Measurements from ENCODE around the gene ATG16L2. TPM values are rescaled to one million over a fixed set of nuclear protein-coding genes. Genes with fewer than 3 reads are reported as not detected.
A peak's percentile ranks its signal among the peaks of the same experiment; 100 is the strongest.

The ATG16L2 gene
- total and polyA plus RNA-seq, 2 of the 4 experiments (the other 2 are of a cell fraction): 1.3 to 12.7 TPM

- Histone ChIP-seq H4K20me1 (ENCODE audit: insufficient read depth, low read length) (peaks cover 5% of the 10 kb centered on the region; the same call in 1 of the 2 replicates), H3K4ac (ENCODE audit: low read depth, low read length) (peak overlapping the region; percentile 56; the same call in 1 of the 2 replicates), H3K14ac (replicated peaks; ENCODE audit: low read depth, low read length) (0 out of 2 replicates have a peak overlapping the region, but pooled peaks have one; percentile 13), H3K79me1 (ENCODE audit: low read depth in 1 of 2, low read length in 2 of 2) (peaks cover 0 to 32% of the 10 kb centered on the region in 2 experiments; a peak in 2 of 4 replicates), H4K91ac (ENCODE audit: insufficient read depth, low read depth, low read length) (no peak overlapping the region), H3K18ac (ENCODE audit: low read depth, low read length) (no peak overlapping the region), H3K4me1 (ENCODE audit: control insufficient read depth, insufficient read depth, low read length) (peaks cover 13% of the 10 kb centered on the region), H3K27ac (ENCODE audit: insufficient read depth, low read length) (no peak overlapping the region), H3K27me3 (ENCODE audit: control insufficient read depth, insufficient read depth, low read length) (no peaks in the 10 kb centered on the region), H2BK5ac (ENCODE audit: low read depth, low read length, poor library complexity, severe bottlenecking) (no peak overlapping the region), H2BK120ac (ENCODE audit: low read depth, low read length) (no peak overlapping the region), H2AFZ (replicated peaks; ENCODE audit: low read length, poor library complexity) (peak overlapping the region; percentile 97), H2BK15ac (ENCODE audit: low read depth, low read length) (no peak overlapping the region), H3K4me3 (ENCODE audit: insufficient read depth, low read depth, low read length) (no peak overlapping the region), H3K56ac (ENCODE audit: extremely low read depth, insufficient read depth, low read length) (no peak overlapping the region), H3K4me2 (ENCODE audit: low read depth, low read length) (no peak overlapping the region), H3K36me3 (ENCODE audit: control insufficient read depth, insufficient read depth, low read length) (no peaks in the 10 kb centered on the region), H3K9me3 (ENCODE audit: control insufficient read depth, insufficient read depth, low read length) (no peaks in the 10 kb centered on the region), H3K9me1 (ENCODE audit: insufficient read depth, low read length) (peaks cover 12% of the 10 kb centered on the region), H4K8ac (ENCODE audit: low read depth in 2 of 2, low read length in 2 of 2) (peak overlapping the region in 1 of 2 experiments; percentile 89; a peak in 1 of 4 replicates), H3K9ac (ENCODE audit: low read depth, low read length) (no peak overlapping the region), H2AK5ac (ENCODE audit: low read depth, low read length) (peak overlapping the region; percentile 83), H3K23ac (ENCODE audit: low read depth, low read length) (peak overlapping the region; percentile 64), H2AK9ac (replicated peaks; ENCODE audit: low read depth, low read length, poor library complexity) (peak overlapping the region; percentile 90), H2BK20ac (ENCODE audit: low read depth, low read length) (no peak overlapping the region), H4K5ac (ENCODE audit: low read depth, low read length) (no peak overlapping the region)
- no peak for TF ChIP-seq MAFK (IDR thresholded peaks at IDR 0.05; ENCODE audit: low read depth, low read length)
- TF ChIP-seq RCOR1 (IDR thresholded peaks at IDR 0.05; ENCODE audit: insufficient replicate concordance, low read length): no peak
- TF ChIP-seq RFX5 (IDR thresholded peaks at IDR 0.05; ENCODE audit: low read depth, low read length): no peak
- TF ChIP-seq SMC3 (IDR thresholded peaks at IDR 0.05; ENCODE audit: low read depth, low read length): no peak
- TF ChIP-seq POLR2A (IDR thresholded peaks at IDR 0.05; ENCODE audit: low read depth, low read length): no peak
- no peak for TF ChIP-seq CEBPB (IDR thresholded peaks at IDR 0.05; ENCODE audit: low read depth, low read length)
- TF ChIP-seq, protein P1, sequence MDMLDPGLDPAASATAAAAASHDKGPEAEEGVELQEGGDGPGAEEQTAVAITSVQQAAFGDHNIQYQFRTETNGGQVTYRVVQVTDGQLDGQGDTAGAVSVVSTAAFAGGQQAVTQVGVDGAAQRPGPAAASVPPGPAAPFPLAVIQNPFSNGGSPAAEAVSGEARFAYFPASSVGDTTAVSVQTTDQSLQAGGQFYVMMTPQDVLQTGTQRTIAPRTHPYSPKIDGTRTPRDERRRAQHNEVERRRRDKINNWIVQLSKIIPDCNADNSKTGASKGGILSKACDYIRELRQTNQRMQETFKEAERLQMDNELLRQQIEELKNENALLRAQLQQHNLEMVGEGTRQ (IDR thresholded peaks at IDR 0.05; ENCODE audit: low read depth, low read length): no peak
- TF ChIP-seq FOS (IDR thresholded peaks at IDR 0.05; ENCODE audit: low read depth, low read length): no peak
- dilution Hi-C loops (cut with HindIII; ENCODE audit: low sequenced_read_pairs, unreplicated experiment) (no loop called here), intact Hi-C loops (cut with micrococcal nuclease) (no loop called here), in situ Hi-C loops (cut with MboI; ENCODE audit: low sequenced_read_pairs) (no loop called here)
- no TSS peak for BruUV-seq (replicated peaks)
- ChIA-PET CTCF (no interaction called here), POLR2A (ENCODE audit: unreplicated experiment) (interaction anchor here (0.5 kb wide), 1 partner anchor 32 kb away, joined by 4 read pairs; no protein-coding TSS in a partner anchor)
- 96% methylated on average over 7 of the region's 15 CpGs; no CpG with 5 or more reads in 1 of the 2 experiments for WGBS, 2 experiments (ENCODE audit: extremely low coverage in 2 of 2, insufficient read length in 1 of 2)
- ATAC-seq (ENCODE audit: low read depth): no peak
- DNase-seq: no peak
These were observed 6.4 kb downstream of the ATG16L2 start for GRCh38 chr11:72820439-72821139.

All from IMR-90 (cell line).